Endothelial cell of umbilical vein (primary cell): ENCODE results near the gene PHOSPHO1. TPM values are rescaled to one million over a fixed set of nuclear protein-coding genes. Genes with fewer than 3 reads are reported as not detected.

Experiments
- BruUV-seq: library from RNA; stranded (reverse); fragments of 400-500 nt; replicated peaks from 2 replicates; lab custom pipeline; 2021; lab: Mats Ljungman, UMichigan
- CTCF ChIA-PET: fragments of 300-600, 350-600 bp; sonication (Branson Sonifier 250); formaldehyde crosslinking; loops from one replicate; lab custom pipeline; 2021; ENCODE audit warnings: antibody characterized with exemption, inconsistent platforms; lab: Charles Lee
- POLR2A ChIA-PET: fragments of 300-600, 350-600 bp; sonication (Branson Sonifier 250); formaldehyde crosslinking; loops from one replicate; lab custom pipeline; 2021; ENCODE audit warnings: antibody characterized with exemption, inconsistent platforms; lab: Charles Lee
- DNase-seq: peaks from one replicate; pipeline ENCODE4 v3.0.0-alpha.2; 2011; ENCODE audit warnings: low read depth, low spot score
- FAIRE-seq: peaks from 2 replicates; lab custom pipeline; 2011; peaks lifted over from hg19 to GRCh38; lab: Jason Lieb, UNC
- H2AFZ ChIP-seq: 2 replicates; pipeline ENCODE4 v1.6.0; 2012; ENCODE audit warnings: low read depth, low read length, control low read depth, inconsistent platforms
- H3K27ac ChIP-seq: 2 replicates; pipeline ENCODE4 v1.5.1; 2011; ENCODE audit warnings: low read depth, mild to moderate bottlenecking, control low read depth, low read length, moderate library complexity; ENCODE audit not compliant: insufficient read depth
- H3K27me3 ChIP-seq, 2 experiments: 2 replicates each; pipeline versions ENCODE4 v1.6.0 to v1.6.1; 2011; ENCODE audit warnings: low read length in 2 of 2, mixed read lengths in 1 of 2; ENCODE audit not compliant: control insufficient read depth in 2 of 2, insufficient read depth in 2 of 2
- H3K36me3 ChIP-seq, 2 experiments: 2 replicates in 1 of 2; 3 replicates in 1 of 2; pipeline ENCODE4 v1.5.1; 2011; ENCODE audit warnings: low read length in 2 of 2, mild to moderate bottlenecking in 1 of 2, moderate library complexity in 1 of 2; ENCODE audit not compliant: control insufficient read depth in 2 of 2, insufficient read depth in 2 of 2; ENCODE audit errors: extremely low read depth in 1 of 2
- H3K4me1 ChIP-seq: 3 replicates; pipeline ENCODE4 v1.5.1; 2011; ENCODE audit warnings: mild to moderate bottlenecking, low read length; ENCODE audit not compliant: control insufficient read depth, insufficient read depth; ENCODE audit errors: extremely low read depth
- H3K4me2 ChIP-seq: 2 replicates; pipeline ENCODE4 v1.6.1; 2011; ENCODE audit warnings: low read length, control low read depth, mixed read lengths; ENCODE audit not compliant: insufficient read depth
- H3K4me3 ChIP-seq, 3 experiments: fragments of 200-600 bp in 1 of 3; sonication (generic), shearing (Covaris generic) in 1 of 3; replicated peaks in 1 of 3; 2 replicates each; pipeline ENCODE4 v1.5.1; 2011 to 2016; ENCODE audit warnings: control low read depth in 3 of 3, low read length in 3 of 3, mild to moderate bottlenecking in 2 of 3, inconsistent platforms in 1 of 3, low read depth in 1 of 3, moderate library complexity in 1 of 3; ENCODE audit not compliant: insufficient read depth in 1 of 3
- H3K79me2 ChIP-seq: 2 replicates; pipeline ENCODE4 v1.6.0; 2012; ENCODE audit warnings: low read length, inconsistent platforms; ENCODE audit not compliant: control insufficient read depth, insufficient read depth
- H3K9ac ChIP-seq: replicated peaks from 2 replicates; pipeline ENCODE3; 2011; ENCODE audit warnings: low read length, control low read depth; ENCODE audit not compliant: insufficient read depth; ENCODE audit errors: extremely low read depth
- H3K9me1 ChIP-seq: replicated peaks from 3 replicates; pipeline ENCODE4 v1.6.0; 2011; ENCODE audit warnings: mild to moderate bottlenecking, low read length; ENCODE audit not compliant: control insufficient read depth, insufficient read depth; ENCODE audit errors: extremely low read depth
- H3K9me3 ChIP-seq: replicated peaks from 2 replicates; pipeline ENCODE4 v1.5.1; 2012; ENCODE audit warnings: low read length, inconsistent platforms; ENCODE audit not compliant: control insufficient read depth, insufficient read depth
- H4K20me1 ChIP-seq: replicated peaks from 2 replicates; pipeline ENCODE3; 2011; ENCODE audit warnings: mild to moderate bottlenecking, low read length; ENCODE audit not compliant: control insufficient read depth, insufficient read depth; ENCODE audit errors: extremely low read depth
- EZH2 ChIP-seq: IDR thresholded peaks from 2 replicates; pipeline ENCODE4 v1.6.1; 2012; ENCODE audit warnings: borderline replicate concordance, low read depth, mild to moderate bottlenecking, moderate library complexity, low read length, inconsistent platforms; ENCODE audit not compliant: severe bottlenecking
- FOS ChIP-seq: IDR thresholded peaks from 2 replicates; pipeline ENCODE4 v1.6.1; 2011; ENCODE audit warnings: mild to moderate bottlenecking, low read length, moderate library complexity, borderline replicate concordance; ENCODE audit not compliant: insufficient read depth
- GATA2 ChIP-seq: IDR thresholded peaks from 2 replicates; pipeline ENCODE4 v1.7.0; 2011; ENCODE audit warnings: low read depth, mild to moderate bottlenecking, moderate library complexity, mixed read lengths, low read length; ENCODE audit not compliant: insufficient read length, insufficient read depth
- JUN ChIP-seq: IDR thresholded peaks from 2 replicates; pipeline ENCODE4 v1.6.1; 2011; ENCODE audit warnings: borderline replicate concordance, low read depth; ENCODE audit not compliant: insufficient read length, insufficient read depth
- MYC ChIP-seq: IDR thresholded peaks from one replicate; pipeline ENCODE4 v1.6.1; 2011; ENCODE audit warnings: mild to moderate bottlenecking, low read depth, low read length
- POLR2A ChIP-seq: IDR thresholded peaks from 2 replicates; pipeline ENCODE4 v1.6.1; 2012; ENCODE audit warnings: low read depth, mild to moderate bottlenecking, control low read depth, low read length
- POLR2AphosphoS5 ChIP-seq: IDR thresholded peaks from 2 replicates; pipeline ENCODE4 v1.6.1; 2012; ENCODE audit warnings: low read depth, mild to moderate bottlenecking, control low read depth, low read length, moderate library complexity; ENCODE audit not compliant: insufficient read depth
- dilution Hi-C: fragments of 300-500 bp; cut with MboI; formaldehyde crosslinking; loops from one replicate; pipeline ENCODE4 v1.15.0; 2019; ENCODE audit warnings: low sequenced_read_pairs; ENCODE audit not compliant: extremely low pct_ligation_motif_present
- intact Hi-C: fragments of 100-400 bp; cut with micrococcal nuclease; formaldehyde crosslinking; loops from one replicate; pipeline ENCODE4 v1.10.0; 2022
- polyA plus RNA-seq, 4 experiments: library from polyadenylated mRNA; depleted of rRNA in 3 of 4; stranded (reverse) in 3 of 4; unstranded in 1 of 4; fragments of >200 nt; gene quantifications; 2 replicates each; pipeline versions ENCODE4 v1.2.1 to v1.2.3, GENCODE V29; 2011 to 2012; ENCODE audit warnings: missing spikeins in 1 of 4
- total RNA-seq: library from RNA; stranded (reverse); gene quantifications from 2 replicates; pipeline ENCODE4 v1.2.3, GENCODE V29; 2021
- TF ChIP-seq, protein P1 (sequence below), 2 donors: IDR thresholded peaks; 1 replicate in 1 of 2; 2 replicates in 1 of 2; pipeline ENCODE4 v1.5.1; 2011; ENCODE audit warnings: low read length in 2 of 2, mild to moderate bottlenecking in 2 of 2, moderate library complexity in 2 of 2, control low read depth in 1 of 2, inconsistent platforms in 1 of 2, low read depth in 1 of 2; ENCODE audit not compliant: insufficient read depth in 1 of 2; ENCODE audit errors: extremely low read depth in 1 of 2
- TF ChIP-seq, protein P2 (sequence below): IDR thresholded peaks from 2 replicates; pipeline ENCODE4 v1.6.1; 2011; ENCODE audit not compliant: insufficient read depth, insufficient read length

The PHOSPHO1 gene
- total and polyA plus RNA-seq, 2 donors (not counting 3 experiments of a cell fraction or from before 2014, with no cell fraction given): 0.23 TPM; not detected in 1

- Histone ChIP-seq H3K9me1 (no peaks in the 10 kb centered on the region), H3K9me3 (no peaks in the 10 kb centered on the region), H3K4me1 (peaks cover 8% of the 10 kb centered on the region), H3K79me2 (no peaks in the 10 kb centered on the region), H3K27me3 (no peaks in the 10 kb centered on the region), H3K27ac (peak overlapping the region; percentile 62), H3K36me3 (no peaks in the 10 kb centered on the region), H2AFZ (peak overlapping the region; percentile 78), H4K20me1 (no peaks in the 10 kb centered on the region), H3K4me3 (peak overlapping the region; percentile 51 to 67 (median 62)), H3K9ac (peak overlapping the region; percentile 81), H3K4me2 (peak overlapping the region; percentile 65)
- TF ChIP-seq EZH2: no peak
- TF ChIP-seq POLR2A: no peak
- TF ChIP-seq FOS: no peak
- no peak for TF ChIP-seq POLR2AphosphoS5
- TF ChIP-seq, protein P1, sequence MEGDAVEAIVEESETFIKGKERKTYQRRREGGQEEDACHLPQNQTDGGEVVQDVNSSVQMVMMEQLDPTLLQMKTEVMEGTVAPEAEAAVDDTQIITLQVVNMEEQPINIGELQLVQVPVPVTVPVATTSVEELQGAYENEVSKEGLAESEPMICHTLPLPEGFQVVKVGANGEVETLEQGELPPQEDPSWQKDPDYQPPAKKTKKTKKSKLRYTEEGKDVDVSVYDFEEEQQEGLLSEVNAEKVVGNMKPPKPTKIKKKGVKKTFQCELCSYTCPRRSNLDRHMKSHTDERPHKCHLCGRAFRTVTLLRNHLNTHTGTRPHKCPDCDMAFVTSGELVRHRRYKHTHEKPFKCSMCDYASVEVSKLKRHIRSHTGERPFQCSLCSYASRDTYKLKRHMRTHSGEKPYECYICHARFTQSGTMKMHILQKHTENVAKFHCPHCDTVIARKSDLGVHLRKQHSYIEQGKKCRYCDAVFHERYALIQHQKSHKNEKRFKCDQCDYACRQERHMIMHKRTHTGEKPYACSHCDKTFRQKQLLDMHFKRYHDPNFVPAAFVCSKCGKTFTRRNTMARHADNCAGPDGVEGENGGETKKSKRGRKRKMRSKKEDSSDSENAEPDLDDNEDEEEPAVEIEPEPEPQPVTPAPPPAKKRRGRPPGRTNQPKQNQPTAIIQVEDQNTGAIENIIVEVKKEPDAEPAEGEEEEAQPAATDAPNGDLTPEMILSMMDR (IDR thresholded peaks at IDR 0.05; ENCODE audit: extremely low read depth in 1 of 2, insufficient read depth in 1 of 2, low read depth in 1 of 2, low read length in 2 of 2): no peak
- no peak for TF ChIP-seq GATA2
- no peak for TF ChIP-seq MYC
- TF ChIP-seq JUN: no peak
- TF ChIP-seq, protein P2, sequence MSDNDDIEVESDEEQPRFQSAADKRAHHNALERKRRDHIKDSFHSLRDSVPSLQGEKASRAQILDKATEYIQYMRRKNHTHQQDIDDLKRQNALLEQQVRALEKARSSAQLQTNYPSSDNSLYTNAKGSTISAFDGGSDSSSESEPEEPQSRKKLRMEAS: no peak
- intact Hi-C loops (no loop called here), dilution Hi-C loops (no loop called here)
- FAIRE-seq: no peak
- no TSS peak for BruUV-seq
- no peak for DNase-seq
- ChIA-PET CTCF (interaction anchor here (1.0 to 15.9 kb wide), 14 partner anchors 9 to 247 kb away, joined by 3 to 212 read pairs (median 6); partner anchors contain the start of genes ABI3, GNGT2, PHOSPHO1 and SNF8), POLR2A (interaction anchor here (1.1 kb wide), 1 partner anchor 21 kb away, joined by 3 read pairs; no protein-coding TSS in a partner anchor)
Measured at GRCh38 chr17:49191409-49191916, 39.1 kb downstream of the PHOSPHO1 start.
